ENCODE measurements around the gene PCARE.
"Not testable (repeated sequence)": the region's sequence is repeated elsewhere in the genome, so short reads cannot be mapped to it uniquely, and the experiment has no call there.

PCARE gene

DNA sequence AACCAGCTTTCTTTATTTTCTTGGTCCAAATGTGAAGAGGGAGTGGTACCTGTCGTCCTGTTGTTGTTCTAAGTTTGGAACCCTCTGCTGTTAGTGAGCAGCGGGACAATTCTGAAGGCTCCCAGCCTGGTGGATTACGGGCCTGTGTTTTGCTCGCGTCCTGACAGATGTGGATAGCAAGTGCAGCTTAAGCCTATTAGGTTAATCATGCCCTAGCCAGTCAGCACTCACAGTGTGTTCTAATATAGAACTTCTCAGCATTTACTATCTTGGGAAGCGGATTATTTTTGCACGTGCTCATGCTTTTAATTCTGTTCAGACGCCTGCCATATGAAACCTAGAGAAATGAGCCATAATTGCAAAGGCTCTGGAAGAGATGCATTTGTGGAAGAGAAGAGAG, at the start of gene PCARE:
Gene PCARE (minus strand): TSS at position 113 of the 400 bp plus-strand sequence. CDS start 262 bp downstream, outside the sequence.
- DNase-seq (ENCODE audit: low spot score) = no peak

DNA sequence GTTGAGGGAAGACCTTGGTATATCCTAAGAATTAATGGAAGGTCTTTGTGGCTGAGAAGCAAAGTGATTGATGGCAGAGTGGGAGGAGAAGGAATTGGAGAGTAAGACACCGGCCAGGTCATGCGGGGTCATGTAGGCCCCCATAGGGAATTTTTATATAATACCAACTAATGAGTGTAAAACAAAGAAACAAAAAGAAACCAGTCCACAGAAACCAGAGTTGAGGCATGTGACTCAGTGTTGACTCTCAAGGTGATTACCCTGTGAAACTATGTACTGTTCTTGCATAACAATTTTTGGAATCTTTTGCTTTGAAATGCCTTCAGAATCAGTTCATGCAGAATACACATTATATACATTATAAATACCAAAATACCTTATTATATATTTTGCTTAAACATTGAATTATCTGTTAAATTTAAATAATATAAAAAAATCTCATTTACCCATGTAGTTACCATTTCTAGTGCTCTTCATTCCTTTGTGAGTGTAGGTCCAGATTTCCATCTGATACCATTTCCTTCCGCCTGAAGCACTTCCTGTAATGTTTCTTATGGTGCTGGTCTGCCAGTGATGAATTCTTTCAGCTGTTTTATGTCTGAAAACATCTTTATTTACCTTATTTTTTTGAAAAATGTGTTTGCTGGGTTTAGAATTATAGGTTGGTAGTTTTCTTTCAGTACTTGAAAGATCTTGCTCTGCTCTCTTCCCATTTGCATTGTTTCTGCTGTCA, 49.5 kb upstream of the PCARE start:
- peak; percentile 44 for DNase-seq (ENCODE audit: low spot score)

DNA sequence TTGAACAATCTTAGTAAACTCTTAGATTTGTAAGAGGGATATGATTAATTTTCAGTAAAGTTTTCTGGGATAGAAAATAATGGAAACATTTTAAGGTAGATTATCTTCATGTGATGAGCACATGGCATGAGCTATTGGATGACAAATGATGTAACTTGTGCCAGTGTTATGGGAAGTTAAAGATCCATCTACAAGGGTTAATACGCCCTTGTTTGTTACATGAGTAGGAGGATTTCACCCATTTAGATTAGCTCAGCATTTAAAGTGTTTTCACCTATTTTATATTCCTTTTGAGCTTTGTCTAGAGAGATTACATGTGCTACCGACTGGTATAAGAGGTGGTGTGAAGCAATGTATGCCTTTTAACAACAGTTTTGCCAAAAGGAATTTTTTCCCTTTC, 46.5 kb upstream of the PCARE start:
- no peak for DNase-seq (ENCODE audit: low spot score)

DNA sequence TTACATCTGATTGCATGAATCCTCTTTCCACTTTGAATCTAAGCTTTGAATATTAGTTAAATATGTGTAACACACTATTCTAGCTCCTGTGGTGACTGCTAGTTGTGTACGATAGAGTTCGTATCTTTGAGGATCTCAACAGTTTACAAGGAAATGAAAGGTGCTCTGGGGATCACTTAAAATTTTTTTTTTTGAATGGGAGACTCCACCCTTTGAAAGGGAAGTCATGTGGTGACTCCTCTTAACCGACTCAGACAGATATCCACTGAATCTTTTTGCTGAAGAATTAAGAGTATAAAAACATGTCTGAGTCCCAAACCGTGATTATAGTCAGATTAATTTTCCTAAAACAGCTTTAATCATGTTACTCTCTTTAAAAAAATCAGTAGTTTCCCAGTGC, 44.9 kb upstream of the PCARE start:
- no peak for DNase-seq (ENCODE audit: low spot score)

DNA sequence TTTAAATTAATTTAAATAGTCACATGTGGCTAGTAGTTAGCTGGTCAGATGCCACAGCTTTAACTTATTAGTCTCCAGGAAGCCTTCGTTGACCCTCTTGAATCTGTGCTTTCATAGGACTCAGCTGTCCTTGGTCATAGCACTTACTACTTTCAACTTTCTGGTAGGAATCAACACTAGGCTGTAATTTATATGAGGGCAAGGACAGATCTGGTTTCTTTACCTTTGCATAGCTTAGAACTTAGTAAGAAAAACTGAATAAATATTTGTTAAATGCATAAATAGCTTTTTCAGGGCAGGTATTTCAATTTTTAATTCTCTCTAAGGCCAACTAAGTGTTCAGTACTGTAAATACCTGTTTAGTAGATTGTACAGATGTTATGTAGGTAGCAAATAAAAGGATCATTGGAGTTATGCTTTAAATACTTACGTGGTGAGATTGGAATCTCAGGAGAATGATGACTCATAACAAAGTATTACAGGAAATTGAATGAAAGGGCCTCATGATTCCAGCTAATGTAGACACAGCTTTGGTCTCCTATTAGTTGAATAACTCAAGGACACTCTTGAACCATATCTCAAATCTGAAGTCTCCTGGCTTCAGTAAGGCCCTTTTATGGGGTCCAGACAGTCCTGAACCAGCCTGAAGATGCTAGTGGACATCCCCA, 43.4 kb upstream of the PCARE start:
- peak; percentile 39 for DNase-seq (ENCODE audit: low spot score)

DNA sequence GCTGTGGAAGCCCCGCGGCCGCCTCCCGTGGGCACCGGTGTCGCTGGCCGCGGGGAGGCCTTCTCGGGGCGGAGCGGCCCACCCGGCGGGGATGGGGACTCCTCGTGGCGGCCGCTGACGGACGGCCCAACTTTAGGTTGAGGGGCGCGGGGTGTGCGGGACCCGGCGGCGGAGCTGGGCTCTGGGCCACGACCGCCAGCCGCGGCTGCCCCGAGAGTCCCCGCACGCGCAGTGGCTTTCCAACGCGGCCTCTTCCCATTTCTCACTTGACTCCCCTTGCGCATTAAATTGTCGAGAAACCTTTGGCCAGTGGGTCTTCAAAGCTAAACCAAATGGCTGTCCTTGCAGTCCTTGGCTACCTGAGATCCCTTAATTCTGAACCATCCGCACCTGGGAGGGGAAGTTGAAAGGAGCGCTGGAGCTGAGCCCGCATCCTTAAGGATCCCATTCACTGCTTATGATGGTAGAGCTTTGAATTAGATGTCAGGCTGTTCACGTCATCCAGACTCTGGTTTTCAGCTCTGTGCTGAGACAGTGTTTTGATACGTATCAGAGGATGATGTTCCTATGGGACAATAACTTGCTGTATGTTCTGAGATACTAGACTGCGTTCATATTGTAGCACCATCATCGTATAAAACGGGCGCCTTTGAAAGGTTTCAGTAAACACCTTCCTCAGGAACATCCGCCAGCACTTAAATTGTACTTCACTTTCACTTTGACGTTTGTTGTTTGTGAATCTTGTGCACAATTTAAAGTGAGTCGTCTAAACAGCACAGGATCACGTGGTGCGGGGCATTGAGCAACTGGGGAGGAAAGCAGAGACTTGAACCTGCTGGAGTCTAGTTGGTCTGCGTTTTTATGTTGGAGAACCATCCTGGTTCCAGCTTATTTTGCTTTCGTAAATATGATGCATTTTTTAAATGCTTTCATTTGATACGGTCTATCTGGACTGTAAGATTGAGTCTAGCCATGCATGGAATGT, 41.8 kb upstream of the PCARE start:
- DNase-seq (ENCODE audit: low spot score) = peak; percentile 79

DNA sequence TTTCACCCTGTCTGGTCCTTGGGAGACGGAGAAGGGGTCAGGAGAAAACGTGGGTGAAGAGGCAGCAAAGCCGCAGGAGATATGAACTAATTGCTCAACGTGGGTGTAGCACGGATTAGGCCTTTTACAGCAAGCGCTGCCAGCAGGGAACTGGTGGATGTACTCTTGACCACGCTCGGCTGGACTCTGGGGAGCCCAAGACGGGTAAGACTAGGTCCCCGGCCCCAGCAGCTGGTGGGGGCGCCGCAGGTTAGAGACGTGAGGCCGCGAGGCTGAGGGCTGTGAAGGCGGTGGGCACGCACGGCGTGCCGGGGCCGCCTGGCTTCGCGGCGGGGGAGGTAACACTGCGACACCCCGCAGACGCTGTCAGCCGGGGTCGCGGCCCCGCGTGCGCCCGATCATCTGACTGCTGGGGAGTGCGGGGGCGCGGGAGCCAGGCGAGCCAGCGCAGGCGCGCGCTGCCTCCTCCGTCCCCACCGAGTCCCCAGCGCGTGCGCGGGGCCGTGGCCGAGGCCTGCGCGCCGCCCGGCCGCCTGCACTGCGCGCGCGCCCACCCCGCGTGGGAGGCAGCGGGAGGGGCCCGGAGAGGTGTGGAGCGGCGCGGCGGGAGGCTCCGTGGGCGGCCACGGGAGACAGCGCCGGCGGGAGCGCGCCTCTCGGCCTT, 40.8 kb upstream of the PCARE start, which contains the start of gene CLIP4:
Gene CLIP4 (plus strand): TSS at position 470 of the 664 bp plus-strand sequence. CDS start 5,974 bp downstream, outside the sequence.
- peak; percentile 87 for DNase-seq (ENCODE audit: low spot score)

DNA sequence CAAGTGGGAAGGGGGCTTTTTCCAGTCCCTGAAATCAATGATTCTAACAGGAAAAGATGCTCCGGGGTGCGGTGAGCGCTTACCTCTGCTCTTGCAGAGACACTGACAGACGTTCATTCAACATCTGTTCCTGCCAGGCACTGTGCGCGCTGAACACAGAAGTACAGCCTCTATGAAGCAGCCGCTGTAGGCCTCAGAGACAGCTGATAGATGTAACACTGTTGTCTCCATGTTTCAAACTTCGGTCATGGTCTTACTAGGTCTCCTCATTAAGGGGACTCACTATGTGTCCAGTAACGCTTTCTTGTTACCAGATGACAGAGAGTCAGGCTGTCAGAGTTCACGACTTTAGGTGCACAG, 40.2 kb upstream of the PCARE start:
- no peak for DNase-seq (ENCODE audit: low spot score)

DNA sequence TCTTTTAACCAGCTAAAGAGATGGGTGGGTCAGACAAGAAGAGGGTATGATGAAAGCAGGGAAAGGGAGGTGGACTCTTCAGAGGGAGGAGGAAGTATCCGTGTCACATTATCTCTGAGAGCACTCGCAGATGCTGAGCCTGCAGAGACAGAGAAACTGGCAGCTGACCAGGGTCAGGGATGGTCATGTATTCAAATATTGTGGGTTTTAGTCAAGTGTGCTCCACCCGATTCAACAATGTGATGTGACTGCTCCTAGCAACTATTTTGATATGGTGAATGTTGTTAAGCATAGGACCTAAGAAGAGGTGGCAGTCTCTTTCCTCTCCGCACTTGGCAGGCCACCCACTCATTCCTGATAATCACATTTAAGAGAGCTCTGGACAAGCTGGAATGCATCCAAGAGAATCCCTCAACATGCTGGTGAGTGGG, 39.6 kb upstream of the PCARE start:
- peak; percentile 48 for DNase-seq (ENCODE audit: low spot score)

DNA sequence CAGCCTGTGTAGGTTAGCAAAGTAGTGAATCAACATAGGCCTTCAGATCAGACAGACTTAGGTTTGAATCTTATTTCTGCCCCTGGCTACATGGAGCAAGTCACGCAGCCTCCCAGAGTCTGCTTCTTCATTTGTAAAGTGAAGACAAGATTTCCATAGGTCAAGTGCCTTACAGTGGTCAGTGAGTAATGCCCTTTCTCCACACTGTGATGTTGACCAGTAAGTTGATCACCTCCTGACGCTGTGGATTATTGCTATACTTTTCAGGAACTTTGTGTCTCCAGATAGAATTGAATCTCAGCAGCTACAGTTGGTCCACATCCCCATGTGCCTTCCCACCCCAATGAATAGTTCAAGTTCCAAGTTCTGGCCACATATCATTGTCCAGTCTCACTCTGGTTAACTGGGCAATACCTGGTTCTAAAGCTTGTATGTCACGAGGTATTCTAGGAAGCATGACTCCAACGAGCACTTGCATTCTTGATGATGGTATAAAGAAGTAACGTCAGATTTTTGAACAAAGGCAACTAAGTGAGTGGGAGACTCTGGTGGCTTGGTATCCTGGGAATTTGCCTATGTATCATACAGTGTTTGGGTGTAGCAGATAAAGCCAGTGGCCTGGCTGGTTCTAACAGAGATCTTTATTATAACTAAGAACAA, 38.8 kb upstream of the PCARE start:
- DNase-seq (ENCODE audit: low spot score) = no peak

DNA sequence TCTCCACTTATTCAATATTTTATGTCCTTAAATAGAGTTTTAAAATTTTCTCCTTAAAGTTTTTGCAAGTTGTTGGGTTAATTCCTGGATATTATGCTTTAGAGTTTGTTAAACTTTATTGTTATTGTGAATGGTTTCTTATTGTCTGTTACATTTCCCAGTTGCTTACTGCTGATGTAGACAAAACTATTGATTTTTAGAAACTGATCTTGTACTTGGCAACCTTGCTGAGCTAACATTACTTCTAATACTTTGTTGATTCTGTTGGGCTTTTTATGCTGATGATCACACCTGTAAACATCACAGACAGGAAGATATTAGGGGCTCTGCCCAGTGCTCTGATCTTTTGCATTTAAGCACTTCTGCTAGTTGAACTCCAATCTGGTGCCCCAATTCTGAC, 38.1 kb upstream of the PCARE start:
- no peak for DNase-seq (ENCODE audit: low spot score)

DNA sequence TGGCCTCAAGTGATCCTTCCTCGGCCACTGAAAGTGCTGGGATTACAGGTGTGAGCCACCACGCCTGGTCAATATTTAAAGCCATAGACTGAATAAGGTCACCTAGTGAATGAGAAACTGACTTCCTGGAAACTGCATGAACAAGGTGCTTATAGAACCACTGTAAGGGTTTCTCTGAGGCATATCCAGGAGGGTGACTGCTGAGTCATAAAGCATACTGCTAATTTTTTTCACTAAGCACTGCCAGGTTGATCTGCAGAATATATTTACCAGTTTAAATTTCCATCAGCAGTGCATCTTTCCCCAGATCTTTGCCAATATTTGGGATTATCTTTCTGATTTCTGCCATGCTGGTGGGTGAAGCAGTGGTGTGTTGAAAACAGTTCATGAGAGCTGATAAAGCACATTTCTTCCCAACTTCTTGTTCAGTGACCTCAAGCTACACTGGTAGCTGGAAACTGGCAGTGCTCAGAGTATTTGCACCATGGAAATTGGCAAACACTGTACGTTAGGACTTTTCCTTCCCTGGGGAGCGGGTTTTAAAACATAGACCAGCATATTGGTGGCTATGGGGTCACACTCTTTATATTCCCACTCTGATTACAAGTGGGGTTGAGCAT, 36.7 kb upstream of the PCARE start:
- DNase-seq (ENCODE audit: low spot score) = no peak

DNA sequence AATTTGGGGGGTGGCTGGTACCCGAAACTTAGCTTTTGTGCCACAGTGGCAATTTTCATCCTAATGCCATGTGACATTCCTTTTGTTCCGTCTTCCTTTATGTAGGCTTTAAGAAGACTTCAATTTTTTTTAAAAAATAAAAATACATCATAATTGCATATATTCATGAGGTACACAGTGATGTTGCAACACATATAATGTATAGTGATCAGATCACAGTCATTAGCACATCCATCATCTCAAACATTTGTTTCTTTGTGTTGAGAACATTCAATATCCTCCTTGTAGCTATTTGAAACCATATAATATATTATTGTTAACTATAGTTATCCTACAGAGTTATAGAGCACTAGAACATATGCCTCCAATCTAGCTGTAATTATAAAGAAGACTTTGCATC, 34.9 kb upstream of the PCARE start:
- DNase-seq (ENCODE audit: low spot score) = no peak

DNA sequence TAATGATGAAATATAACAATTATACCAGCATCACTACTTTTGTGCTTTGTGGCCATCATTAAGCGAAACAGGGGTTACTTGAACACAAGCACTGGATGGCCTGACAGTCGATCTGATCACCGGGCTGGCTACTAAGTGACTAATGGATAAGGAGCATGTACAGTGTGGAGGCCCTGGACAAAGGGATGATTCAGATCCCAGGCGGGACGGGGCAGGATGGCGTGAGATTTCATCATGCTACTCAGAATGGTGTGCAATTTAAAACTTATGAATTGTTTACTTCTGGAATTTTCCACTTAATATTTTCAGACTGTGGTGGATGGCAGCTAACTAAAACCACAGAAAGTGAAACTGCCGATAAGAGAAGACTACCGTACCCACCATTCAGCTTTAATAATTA, 33.9 kb upstream of the PCARE start:
- peak; percentile 81 for DNase-seq (ENCODE audit: low spot score)

DNA sequence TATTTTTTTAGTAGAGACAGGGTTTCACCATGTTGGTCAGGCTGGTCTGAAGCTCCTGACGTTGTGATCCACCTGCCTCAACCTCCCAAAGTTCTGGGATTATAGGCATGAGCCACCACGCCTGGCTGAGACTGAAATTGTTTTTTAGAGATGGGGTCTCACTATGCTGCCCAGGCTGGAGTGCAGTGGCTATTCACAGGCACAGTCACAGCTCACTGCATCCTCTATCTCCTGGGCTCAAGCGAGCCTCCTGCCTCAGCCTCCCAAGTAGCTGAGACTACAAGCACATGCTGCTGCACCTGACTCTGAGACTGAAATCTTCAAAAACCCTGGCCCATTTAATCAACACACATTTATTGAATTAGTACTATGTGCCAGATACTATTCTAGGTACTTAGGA, 33.2 kb upstream of the PCARE start:
- not testable (repeated sequence) for DNase-seq (ENCODE audit: low spot score)

DNA sequence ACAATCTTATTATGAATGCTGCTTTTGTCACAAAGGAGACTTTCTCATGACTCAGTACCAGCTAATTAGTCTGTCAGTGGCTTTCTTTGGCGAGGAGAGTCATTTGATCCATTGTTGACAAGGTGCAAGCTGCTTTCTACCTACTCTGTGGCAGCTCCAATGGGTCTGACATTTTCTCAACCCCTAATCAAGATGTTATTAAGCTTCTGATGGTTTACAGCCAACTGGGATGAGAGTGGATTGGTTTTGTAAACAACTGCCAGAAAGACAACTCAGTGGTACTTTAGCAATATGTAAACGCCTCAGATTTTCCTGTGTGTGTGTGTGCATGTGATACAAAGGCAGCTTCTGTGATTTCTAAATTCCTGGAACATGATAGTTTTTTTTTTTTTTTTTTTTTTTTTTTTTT, 32.7 kb upstream of the PCARE start:
- DNase-seq (ENCODE audit: low spot score) = no peak

DNA sequence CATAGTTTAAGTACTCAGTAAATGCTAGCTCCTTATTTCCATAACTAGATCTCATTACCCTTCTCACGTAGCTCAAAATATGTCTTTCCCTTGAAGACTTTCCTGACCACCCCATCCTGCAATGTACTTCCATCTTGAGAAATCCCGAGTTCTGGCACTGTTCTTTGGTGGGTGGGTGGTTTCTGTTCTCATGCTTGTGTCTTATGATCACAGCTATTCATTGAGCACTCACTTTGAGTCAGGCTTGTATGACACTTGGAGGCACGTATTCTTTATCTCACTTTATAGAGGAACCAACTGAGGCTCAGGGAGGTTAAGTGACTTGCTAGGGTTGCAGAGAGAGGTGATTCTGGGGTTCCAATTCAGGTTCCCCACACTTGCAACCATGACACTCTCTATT, 31.9 kb upstream of the PCARE start:
- DNase-seq (ENCODE audit: low spot score) = no peak

DNA sequence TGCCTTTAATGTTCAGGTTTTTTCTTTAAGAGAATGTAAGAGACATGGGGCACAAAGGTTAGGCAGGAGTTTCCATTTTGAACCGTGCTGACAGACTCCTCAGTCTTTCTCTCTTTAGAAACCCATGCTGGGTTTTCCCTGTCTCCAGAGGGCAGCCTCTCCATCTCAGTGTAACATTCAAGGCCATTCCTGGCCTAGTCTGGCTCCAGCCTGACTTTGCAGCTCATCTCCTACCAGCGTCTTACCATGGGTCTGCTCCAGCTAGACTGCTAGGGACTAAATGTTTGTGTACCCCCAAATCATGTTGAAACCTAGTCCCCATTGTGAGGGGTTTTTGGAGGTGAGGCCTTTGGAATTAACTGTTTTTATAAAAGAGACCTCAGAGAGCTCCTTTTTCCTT, 31.1 kb upstream of the PCARE start:
- DNase-seq (ENCODE audit: low spot score) = no peak

DNA sequence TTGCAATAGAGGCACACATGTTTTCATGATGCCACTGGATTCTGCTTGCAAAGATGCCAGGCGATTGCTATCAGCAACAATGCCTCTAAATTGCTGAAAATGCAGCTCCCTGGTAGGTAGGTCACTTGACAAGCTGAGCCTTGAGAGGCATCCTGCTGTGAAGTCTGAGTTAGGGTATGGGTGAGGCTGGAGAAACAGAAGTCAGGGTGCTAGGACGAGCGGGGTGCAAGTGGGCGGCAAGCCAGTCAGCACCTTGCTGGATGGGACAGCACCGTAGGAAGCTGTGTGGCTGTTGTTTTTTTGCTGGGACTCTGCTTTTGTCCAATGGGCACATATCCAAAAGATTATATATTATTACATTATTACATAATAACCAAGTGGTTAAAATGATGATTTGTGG, 30.4 kb upstream of the PCARE start:
- no peak for DNase-seq (ENCODE audit: low spot score)

DNA sequence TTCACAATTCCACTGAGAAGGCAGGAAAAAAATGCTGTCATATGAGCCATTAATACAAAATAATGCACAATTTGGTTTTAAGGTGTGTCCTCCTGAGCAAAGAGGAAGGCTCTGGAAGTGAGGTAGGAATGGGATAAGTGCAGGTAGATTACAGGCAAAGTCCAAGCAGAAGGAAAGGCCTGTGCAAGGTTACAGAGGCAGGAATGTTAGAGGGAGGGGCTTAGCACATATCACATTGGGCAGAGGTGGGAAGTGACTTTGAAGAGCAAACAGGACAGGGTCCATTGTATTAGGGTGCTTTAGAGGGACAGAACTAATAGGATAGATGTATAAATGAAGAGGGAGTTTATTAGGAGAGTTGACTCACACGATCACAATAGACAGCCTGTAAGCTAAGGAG, 26.2 kb upstream of the PCARE start:
- no peak for DNase-seq (ENCODE audit: low spot score)

DNA sequence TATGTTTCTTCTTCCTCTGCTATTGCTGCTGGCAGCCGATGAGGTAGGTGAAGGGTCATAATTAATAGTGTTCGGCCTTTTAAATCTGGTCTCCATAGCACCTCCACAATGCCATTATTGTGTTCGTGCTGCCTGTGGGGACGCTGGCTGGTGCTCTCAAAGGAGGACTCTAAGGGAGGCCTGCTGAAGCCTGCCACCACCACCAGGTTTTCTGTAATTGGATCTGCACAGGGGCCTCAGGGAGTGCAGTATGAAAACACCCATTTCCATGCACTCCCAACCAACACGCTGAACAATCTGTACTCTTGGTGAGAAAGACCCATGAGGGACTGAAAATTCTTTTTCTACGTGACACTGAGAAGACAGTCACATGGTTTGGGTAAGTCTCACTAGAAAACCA, 23.2 kb upstream of the PCARE start:
- no peak for DNase-seq (ENCODE audit: low spot score)

Data from AG08396 (cell line).